Peyer's patch (tissue), 4 donors: ENCODE data around the gene INTS1.

Experiments
- POLR2A ChIP-seq, 2 donors: fragments of 450-650 bp; IDR thresholded peaks; one replicate each; pipeline ENCODE4 v1.5.1; 2017; ENCODE audit warnings: antibody characterized with exemption in 2 of 2, mild to moderate bottlenecking in 2 of 2, moderate library complexity in 2 of 2
- TF ChIP-seq, protein P1 (sequence below), 6 experiments: fragments of 450-650 bp in 4 of 6; fragments of 200-600 bp in 2 of 6; sonication (generic) in 1 of 6; IDR thresholded peaks; one replicate each; pipeline ENCODE4 v1.5.1; 2017 to 2019; ENCODE audit warnings: antibody characterized with exemption in 6 of 6, mild to moderate bottlenecking in 3 of 6, moderate library complexity in 1 of 6

DNA sequence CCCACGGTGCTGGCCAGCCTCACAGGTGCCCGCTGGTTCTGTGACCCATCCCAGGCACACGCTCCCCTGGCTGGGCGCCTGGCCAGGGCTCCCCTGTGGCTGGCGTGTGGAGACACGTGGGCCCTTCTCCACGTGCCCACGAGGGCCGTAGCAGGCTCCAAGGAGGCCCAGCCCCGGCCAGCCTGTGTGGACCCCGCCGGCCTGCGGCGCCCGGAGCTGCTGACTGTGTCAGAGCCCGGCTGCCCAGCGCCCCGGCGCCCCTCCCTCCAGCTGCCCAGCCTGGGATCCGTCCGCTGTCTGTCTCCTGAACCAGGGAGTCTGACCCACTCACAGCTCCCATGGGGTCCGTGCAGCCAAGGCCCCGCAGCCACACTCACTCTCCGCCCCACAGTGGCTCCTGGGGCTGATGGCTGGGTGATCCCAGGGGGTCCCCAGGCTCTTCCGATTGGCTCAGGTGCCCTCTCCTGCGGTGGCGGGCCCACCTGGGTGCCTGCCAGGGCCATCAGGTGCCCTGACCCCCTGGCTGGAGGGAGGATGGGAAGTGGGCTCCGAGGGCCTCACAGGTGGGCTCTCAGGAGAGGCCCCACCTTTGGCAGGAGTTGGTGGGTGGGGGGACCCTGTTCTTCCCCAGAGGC is 42.2 kb upstream of the INTS1 start:
- TF ChIP-seq, protein P1, sequence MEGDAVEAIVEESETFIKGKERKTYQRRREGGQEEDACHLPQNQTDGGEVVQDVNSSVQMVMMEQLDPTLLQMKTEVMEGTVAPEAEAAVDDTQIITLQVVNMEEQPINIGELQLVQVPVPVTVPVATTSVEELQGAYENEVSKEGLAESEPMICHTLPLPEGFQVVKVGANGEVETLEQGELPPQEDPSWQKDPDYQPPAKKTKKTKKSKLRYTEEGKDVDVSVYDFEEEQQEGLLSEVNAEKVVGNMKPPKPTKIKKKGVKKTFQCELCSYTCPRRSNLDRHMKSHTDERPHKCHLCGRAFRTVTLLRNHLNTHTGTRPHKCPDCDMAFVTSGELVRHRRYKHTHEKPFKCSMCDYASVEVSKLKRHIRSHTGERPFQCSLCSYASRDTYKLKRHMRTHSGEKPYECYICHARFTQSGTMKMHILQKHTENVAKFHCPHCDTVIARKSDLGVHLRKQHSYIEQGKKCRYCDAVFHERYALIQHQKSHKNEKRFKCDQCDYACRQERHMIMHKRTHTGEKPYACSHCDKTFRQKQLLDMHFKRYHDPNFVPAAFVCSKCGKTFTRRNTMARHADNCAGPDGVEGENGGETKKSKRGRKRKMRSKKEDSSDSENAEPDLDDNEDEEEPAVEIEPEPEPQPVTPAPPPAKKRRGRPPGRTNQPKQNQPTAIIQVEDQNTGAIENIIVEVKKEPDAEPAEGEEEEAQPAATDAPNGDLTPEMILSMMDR (IDR thresholded peaks at IDR 0.05), result no peak
- no peak for TF ChIP-seq POLR2A (IDR thresholded peaks at IDR 0.05)
